ENCODE results near the gene FHAD1. TPM values are rescaled to one million over a fixed set of nuclear protein-coding genes. Genes with fewer than 3 reads are reported as not detected.
A peak's percentile ranks its signal among the peaks of the same experiment; 100 is the strongest.
"Not testable (repeated sequence)": the region's sequence is repeated elsewhere in the genome, so short reads cannot be mapped to it uniquely, and the experiment has no call there.

Gene FHAD1
- total and polyA plus RNA-seq, 8 donors: 0.75 to 5.5 (median 2.1) TPM

DNA sequence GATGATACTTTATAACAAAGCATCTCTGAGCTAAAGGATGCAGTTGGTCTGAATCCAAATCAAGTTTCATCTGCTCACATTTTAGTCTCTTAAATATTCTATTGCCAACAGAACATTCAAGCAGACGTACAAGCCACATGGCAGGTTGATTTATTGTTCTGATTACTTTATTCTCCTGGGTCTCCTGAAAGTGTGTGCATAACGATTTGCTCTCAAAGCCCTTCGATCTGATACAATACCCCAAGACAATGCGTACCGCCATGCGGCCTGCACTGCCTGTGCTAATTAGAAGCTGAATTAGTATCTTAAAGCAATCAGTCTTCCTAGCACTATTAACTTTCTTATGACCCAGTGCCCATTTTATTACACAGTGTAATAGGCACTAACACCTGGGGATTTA, 56.9 kb downstream of the FHAD1 start:
- H3K36me3 ChIP-seq: no peaks in the 10 kb centered on the region
- DNase-seq (no peak), FAIRE-seq (no peak), ATAC-seq (no peak)
- peaks cover 0 to 4% (median 2%) of the 10 kb centered on the region in 3 donors for H3K4me1 ChIP-seq
- no peak overlapping the region for H3K4me3 ChIP-seq
- H3K27me3 ChIP-seq: no peaks in the 10 kb centered on the region
- no peak overlapping the region for H3K27ac ChIP-seq
- H3K9me3 ChIP-seq: no peaks in the 10 kb centered on the region
- intact Hi-C loops (cut with DNase I): loop anchor here in 2 of 3 donors (10.0 kb wide), 1 partner anchor 179 kb away; no protein-coding TSS in a partner anchor
- 83 to 84% methylated on average over 6 of the region's 6 CpGs for WGBS, 2 donors
- TF ChIP-seq, protein P1, sequence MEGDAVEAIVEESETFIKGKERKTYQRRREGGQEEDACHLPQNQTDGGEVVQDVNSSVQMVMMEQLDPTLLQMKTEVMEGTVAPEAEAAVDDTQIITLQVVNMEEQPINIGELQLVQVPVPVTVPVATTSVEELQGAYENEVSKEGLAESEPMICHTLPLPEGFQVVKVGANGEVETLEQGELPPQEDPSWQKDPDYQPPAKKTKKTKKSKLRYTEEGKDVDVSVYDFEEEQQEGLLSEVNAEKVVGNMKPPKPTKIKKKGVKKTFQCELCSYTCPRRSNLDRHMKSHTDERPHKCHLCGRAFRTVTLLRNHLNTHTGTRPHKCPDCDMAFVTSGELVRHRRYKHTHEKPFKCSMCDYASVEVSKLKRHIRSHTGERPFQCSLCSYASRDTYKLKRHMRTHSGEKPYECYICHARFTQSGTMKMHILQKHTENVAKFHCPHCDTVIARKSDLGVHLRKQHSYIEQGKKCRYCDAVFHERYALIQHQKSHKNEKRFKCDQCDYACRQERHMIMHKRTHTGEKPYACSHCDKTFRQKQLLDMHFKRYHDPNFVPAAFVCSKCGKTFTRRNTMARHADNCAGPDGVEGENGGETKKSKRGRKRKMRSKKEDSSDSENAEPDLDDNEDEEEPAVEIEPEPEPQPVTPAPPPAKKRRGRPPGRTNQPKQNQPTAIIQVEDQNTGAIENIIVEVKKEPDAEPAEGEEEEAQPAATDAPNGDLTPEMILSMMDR (IDR thresholded peaks at IDR 0.05): no peak

DNA sequence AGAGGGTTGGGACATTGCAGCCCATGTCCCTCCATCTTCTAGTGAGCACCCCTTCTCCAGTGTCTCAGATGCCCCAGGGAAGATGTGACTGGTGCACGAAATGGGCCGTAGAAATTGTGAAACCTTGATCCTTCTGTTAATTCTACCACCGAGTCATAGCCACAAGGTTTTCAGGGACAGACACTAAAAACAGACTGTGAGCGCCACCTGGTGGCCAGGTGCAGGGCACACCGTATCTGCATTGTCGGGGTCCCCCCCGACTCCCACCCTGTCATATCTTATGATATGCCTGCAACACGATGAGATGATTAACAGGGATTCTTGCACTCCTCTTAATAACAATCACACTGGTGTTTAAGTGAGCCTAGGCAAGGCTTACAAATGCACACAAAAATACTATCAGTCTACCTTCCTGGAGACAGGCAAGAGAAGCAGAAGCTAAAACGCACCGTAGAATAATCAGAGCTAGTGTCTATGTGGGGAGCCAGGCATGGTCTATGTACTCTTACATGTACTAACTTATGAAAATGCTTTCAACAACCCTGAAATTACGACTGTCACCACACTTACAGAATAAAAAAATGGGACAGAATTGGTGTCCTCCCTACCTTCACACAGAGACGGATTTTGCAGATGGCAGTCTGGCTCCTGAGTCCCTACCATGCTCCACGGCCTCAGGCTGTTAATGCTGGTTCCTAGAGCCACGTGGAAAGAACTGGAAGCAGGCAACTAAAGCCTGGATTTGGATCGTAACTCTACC, 57.9 kb downstream of the FHAD1 start:
- FAIRE-seq (no peak), DNase-seq (peak in 5 of 6 donors; percentile 57 to 91 (median 67)), ATAC-seq (peak; percentile 67 to 84 (median 80))
- H3K4me3 ChIP-seq: no peak overlapping the region
- H3K27me3 ChIP-seq: no peaks in the 10 kb centered on the region
- intact Hi-C loops (cut with DNase I): loop anchor here in 2 of 3 donors (10.0 kb wide), 1 partner anchor 180 kb away; no protein-coding TSS in a partner anchor
- TF ChIP-seq, protein P1 (IDR thresholded peaks at IDR 0.05): peak; percentile 79 to 96 (median 87)
- H3K36me3 ChIP-seq: no peaks in the 10 kb centered on the region
- no peak overlapping the region for H3K27ac ChIP-seq
- peaks cover 0 to 4% (median 2%) of the 10 kb centered on the region in 3 donors for H3K4me1 ChIP-seq
- no peaks in the 10 kb centered on the region for H3K9me3 ChIP-seq
- 23% methylated on average over 15 of the region's 15 CpGs for WGBS, 2 donors

DNA sequence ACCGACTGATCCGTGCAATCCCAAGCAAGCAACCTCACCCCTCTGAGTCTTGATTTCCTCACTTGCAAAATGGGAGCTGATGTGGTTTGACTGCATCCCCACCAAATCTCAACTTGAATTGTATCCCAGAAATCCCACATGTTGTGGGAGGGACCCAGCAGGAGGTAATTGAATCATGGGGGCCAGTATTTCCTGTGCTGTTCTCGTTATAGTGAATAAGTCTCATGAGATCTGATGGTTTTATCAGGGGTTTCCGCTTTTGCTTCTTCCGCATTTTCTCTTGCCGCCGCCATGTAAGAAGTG, 58.4 kb downstream of the FHAD1 start:
- 92 to 93% methylated on average over 7 of the region's 7 CpGs for WGBS, 2 donors
- TF ChIP-seq, protein P1 (IDR thresholded peaks at IDR 0.05): no peak
- FAIRE-seq: no peak

DNA sequence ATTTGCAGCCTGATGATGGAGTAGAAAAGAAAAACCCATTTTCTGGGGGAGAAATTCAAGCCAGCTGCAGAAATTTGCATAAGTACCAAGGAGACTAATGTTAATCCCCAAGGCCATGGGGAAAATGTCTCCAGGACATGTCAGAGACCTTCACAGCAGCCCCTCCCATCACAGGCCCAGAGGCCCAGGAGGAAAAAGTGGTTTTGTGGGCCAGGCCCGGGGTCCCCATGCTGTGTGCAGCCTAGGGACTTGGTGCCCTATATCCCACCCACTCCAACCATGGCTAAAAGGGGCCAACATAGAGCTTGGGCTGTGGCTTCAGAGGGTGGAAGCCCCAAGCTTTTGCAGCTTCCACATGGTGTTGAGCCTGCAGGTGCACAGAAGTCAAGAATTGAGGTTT, 59.3 kb downstream of the FHAD1 start:
- not testable (repeated sequence) for FAIRE-seq, H3K36me3 ChIP-seq, H3K27ac ChIP-seq, H3K27me3 ChIP-seq, ATAC-seq, H3K9me3 ChIP-seq, DNase-seq, H3K4me3 ChIP-seq, H3K4me1 ChIP-seq
- 47 to 88% methylated on average over 1 of the region's 1 CpG for WGBS, 2 donors
- intact Hi-C loops (cut with DNase I): loop anchor here in 2 of 3 donors (10.0 kb wide), 1 partner anchor 182 kb away; no protein-coding TSS in a partner anchor

More for the DNA sequence above, 58.4 kb downstream of the FHAD1 start:
- intact Hi-C loops (cut with DNase I): loop anchor here in 2 of 3 donors (10.0 kb wide), 1 partner anchor 181 kb away; no protein-coding TSS in a partner anchor
- no peak for DNase-seq
- no peaks in the 10 kb centered on the region for H3K27me3 ChIP-seq
- no peaks in the 10 kb centered on the region for H3K36me3 ChIP-seq
- peaks cover 0 to 4% (median 2%) of the 10 kb centered on the region in 3 donors for H3K4me1 ChIP-seq
- no peak overlapping the region for H3K4me3 ChIP-seq
- no peak overlapping the region for H3K27ac ChIP-seq
- ATAC-seq: no peak
- no peaks in the 10 kb centered on the region for H3K9me3 ChIP-seq

DNA sequence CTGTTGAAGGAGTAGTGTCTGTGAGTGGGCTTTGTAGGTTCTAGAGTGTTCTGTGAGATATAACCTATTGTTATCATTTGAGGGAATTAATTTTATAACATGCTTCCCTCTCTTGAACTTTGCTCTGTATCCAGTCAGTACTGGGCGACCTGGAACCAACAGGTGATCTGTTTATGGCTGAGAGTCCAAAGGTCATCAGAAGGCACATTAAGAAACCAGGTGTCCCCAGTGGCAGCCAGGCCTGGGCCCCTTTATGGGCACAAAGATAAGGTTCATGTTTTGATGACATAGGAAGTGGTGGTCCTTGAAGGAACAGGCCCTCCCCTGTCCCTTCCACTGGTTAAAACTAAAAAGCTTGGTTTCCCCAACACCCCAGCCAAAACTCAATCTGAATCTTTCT, 61.1 kb downstream of the FHAD1 start:
- peak; percentile 62 to 80 (median 72) for ATAC-seq
- no peaks in the 10 kb centered on the region for H3K36me3 ChIP-seq
- TF ChIP-seq, protein P1 (IDR thresholded peaks at IDR 0.05): no peak
- no peak overlapping the region for H3K4me3 ChIP-seq
- no peak for DNase-seq
- 11 to 36% methylated on average over 1 of the region's 1 CpG for WGBS, 2 donors
- H3K9me3 ChIP-seq: no peaks in the 10 kb centered on the region
- no peaks in the 10 kb centered on the region for H3K27me3 ChIP-seq
- intact Hi-C loops (cut with DNase I): loop anchor here in 2 of 3 donors (10.0 kb wide), 1 partner anchor 183 kb away; no protein-coding TSS in a partner anchor
- H3K4me1 ChIP-seq: peaks cover 0 to 4% (median 2%) of the 10 kb centered on the region in 3 donors
- peak overlapping the region in 2 of 4 donors; percentile 60 to 63 for H3K27ac ChIP-seq
- FAIRE-seq: no peak

Measured in pancreas (tissue), 10 donors.